HepG2 (cell line): ENCODE measurements around the gene DPP7. TPM values are rescaled to one million over a fixed set of nuclear protein-coding genes. Genes with fewer than 3 reads are reported as not detected.

Experiments used
- AGO2 ChIP-seq: fragments of 200-400 bp; formaldehyde crosslinking; optimal IDR thresholded peaks from 2 replicates; pipeline ENCODE3; 2017; ENCODE audit warnings: mild to moderate bottlenecking, low read depth, low read length, moderate library complexity
- FOXC1 ChIP-seq: sonication (generic); formaldehyde crosslinking; IDR thresholded peaks from 2 replicates; pipeline ENCODE4 v1.8.0; 2022; ENCODE audit warnings: mild to moderate bottlenecking, missing genetic modification reagents, borderline replicate concordance
- HOXA3 ChIP-seq: sonication (generic); formaldehyde crosslinking; IDR thresholded peaks from 2 replicates; pipeline ENCODE4 v1.5.0; 2020; ENCODE audit warnings: missing genetic modification reagents
- ISX ChIP-seq: sonication (generic); formaldehyde crosslinking; conservative IDR thresholded peaks from 2 replicates; pipeline ENCODE4 v1.5.0; 2020; ENCODE audit warnings: missing genetic modification reagents
- SAP130 ChIP-seq: IDR thresholded peaks from 2 replicates; pipeline ENCODE4 v1.6.1; 2016; ENCODE audit warnings: low read depth
- SIN3A ChIP-seq: IDR thresholded peaks from 2 replicates; pipeline ENCODE4 v1.6.1; 2011; ENCODE audit warnings: low read depth, mild to moderate bottlenecking, control low read depth, low read length, borderline replicate concordance
- THAP11 ChIP-seq: IDR thresholded peaks from 2 replicates; pipeline ENCODE4 v1.6.1; 2016; ENCODE audit warnings: missing biosample characterization, missing genetic modification reagents
- TP53 ChIP-seq: sonication (generic); formaldehyde crosslinking; conservative IDR thresholded peaks from 2 replicates; pipeline ENCODE4 v1.4.0; 2020; ENCODE audit warnings: missing genetic modification reagents
- ZBTB7B ChIP-seq: sonication (generic); formaldehyde crosslinking; IDR thresholded peaks from 2 replicates; pipeline ENCODE4 v1.4.0; 2020; ENCODE audit warnings: missing genetic modification reagents
- ZFP36 ChIP-seq: fragments of 150-350 bp; IDR thresholded peaks from 2 replicates; pipeline ENCODE4 v1.6.1; 2018; ENCODE audit warnings: borderline replicate concordance, low read length, low read depth; ENCODE audit not compliant: partially characterized antibody
- ZFY ChIP-seq: sonication (generic); formaldehyde crosslinking; IDR thresholded peaks from 2 replicates; pipeline ENCODE4 v1.4.0; 2020; ENCODE audit warnings: missing genetic modification reagents
- ZMAT3 ChIP-seq: sonication (generic); formaldehyde crosslinking; conservative IDR thresholded peaks from 2 replicates; pipeline ENCODE4 v1.7.0; 2021; ENCODE audit warnings: missing genetic modification reagents
- polyA plus RNA-seq, 8 experiments: library from polyadenylated mRNA; depleted of rRNA in 3 of 8; stranded (reverse) in 7 of 8; unstranded in 1 of 8; fragments of >200 nt; fragmentation: Illumina TruSeq in 4 of 8; extraction: Trizol in 4 of 8; gene quantifications; 2 replicates each; pipeline versions ENCODE4 v1.2.1 to v1.2.3, GENCODE V29; 2011 to 2016; ENCODE audit warnings: low read depth in 4 of 8, missing spikeins in 1 of 8, mixed read lengths in 1 of 8; ENCODE audit not compliant: insufficient read depth in 1 of 8
- total RNA-seq, 5 experiments: library from RNA; depleted of rRNA; stranded (reverse); fragments of >200 nt; fragmentation: Illumina TruSeq; extraction: Trizol; gene quantifications; 2 replicates each; pipeline ENCODE4 v1.2.3, GENCODE V29; 2016; ENCODE audit warnings: low read depth in 1 of 5
- TF ChIP-seq, protein P1 (sequence below): sonication (generic); formaldehyde crosslinking; IDR thresholded peaks from 2 replicates; pipeline ENCODE4 v1.4.0; 2020; ENCODE audit warnings: mild to moderate bottlenecking, missing genetic modification reagents
- TF ChIP-seq, protein P2 (sequence below): IDR thresholded peaks from 2 replicates; pipeline ENCODE4 v1.6.1; 2016; ENCODE audit warnings: control low read depth
- TF ChIP-seq, protein P3 (sequence below): sonication (generic); formaldehyde crosslinking; IDR thresholded peaks from 2 replicates; pipeline ENCODE4 v1.5.0; 2020; ENCODE audit warnings: mild to moderate bottlenecking, missing genetic modification reagents
- TF ChIP-seq, protein P4 (sequence below): sonication (generic); formaldehyde crosslinking; IDR thresholded peaks from 2 replicates; pipeline ENCODE4 v1.8.0; 2022; ENCODE audit warnings: mild to moderate bottlenecking, missing genetic modification reagents, borderline replicate concordance
- TF ChIP-seq, protein P5 (sequence below): IDR thresholded peaks from 2 replicates; pipeline ENCODE4 v1.6.1; 2012; ENCODE audit warnings: inconsistent platforms

The DPP7 gene
- total and polyA plus RNA-seq, 2 of the 13 experiments (the other 11 are each of a cell fraction or from before 2014, with no cell fraction given), result 1.2 to 4.5 TPM

DNA sequence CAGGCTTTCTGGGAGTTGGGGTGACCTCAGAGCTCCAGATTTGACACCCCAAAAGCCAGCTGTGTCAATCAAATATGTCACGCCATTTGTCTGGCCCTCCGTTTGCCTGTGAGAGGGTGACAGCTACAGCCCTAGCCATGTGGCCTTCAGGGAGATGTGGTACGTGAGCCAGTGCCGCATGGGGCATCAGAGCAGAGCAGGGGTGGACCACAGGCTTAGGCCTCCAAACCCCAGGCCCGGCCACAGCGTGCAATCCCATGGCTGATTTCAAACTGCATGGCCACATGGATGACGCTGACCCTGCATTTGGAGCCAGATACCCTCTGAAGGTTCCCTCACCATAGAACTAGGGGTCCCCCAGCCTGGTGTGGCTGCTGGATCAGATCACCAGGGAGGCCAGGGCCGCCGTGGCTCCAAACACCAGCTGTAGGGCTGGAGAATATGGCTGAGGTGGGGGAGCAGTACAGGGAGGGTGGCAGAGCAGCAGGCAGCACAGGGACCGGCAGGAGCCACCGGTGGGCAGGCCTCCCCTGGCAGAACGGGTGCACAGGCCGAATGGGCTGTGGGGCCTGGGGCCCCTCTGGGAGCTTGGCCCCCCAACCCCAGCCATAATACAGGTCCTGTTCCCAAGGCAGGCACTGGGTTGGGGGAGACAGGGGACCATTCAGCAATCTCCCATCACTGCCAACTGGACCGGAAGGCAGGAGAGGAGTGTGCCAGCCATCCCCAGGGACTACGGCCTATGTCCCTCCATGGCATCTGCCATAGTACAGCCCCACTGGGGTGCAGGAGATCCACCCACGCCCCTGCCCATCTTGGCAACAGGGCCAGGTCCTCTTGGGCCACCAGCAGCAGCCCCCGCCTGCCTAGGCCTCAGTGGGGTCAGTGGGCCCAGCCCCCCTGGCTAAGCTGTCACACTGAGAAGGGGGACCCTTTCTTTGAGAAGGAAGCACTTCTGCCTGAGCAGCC, 45.7 kb downstream of the DPP7 start (continued):
- TF ChIP-seq, protein P1, sequence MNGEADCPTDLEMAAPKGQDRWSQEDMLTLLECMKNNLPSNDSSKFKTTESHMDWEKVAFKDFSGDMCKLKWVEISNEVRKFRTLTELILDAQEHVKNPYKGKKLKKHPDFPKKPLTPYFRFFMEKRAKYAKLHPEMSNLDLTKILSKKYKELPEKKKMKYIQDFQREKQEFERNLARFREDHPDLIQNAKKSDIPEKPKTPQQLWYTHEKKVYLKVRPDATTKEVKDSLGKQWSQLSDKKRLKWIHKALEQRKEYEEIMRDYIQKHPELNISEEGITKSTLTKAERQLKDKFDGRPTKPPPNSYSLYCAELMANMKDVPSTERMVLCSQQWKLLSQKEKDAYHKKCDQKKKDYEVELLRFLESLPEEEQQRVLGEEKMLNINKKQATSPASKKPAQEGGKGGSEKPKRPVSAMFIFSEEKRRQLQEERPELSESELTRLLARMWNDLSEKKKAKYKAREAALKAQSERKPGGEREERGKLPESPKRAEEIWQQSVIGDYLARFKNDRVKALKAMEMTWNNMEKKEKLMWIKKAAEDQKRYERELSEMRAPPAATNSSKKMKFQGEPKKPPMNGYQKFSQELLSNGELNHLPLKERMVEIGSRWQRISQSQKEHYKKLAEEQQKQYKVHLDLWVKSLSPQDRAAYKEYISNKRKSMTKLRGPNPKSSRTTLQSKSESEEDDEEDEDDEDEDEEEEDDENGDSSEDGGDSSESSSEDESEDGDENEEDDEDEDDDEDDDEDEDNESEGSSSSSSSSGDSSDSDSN (CRISPR knock-in tag), result 0 out of 2 replicates have a peak, but pooled peaks have one; percentile 0
- 0 out of 2 replicates have a peak, but pooled peaks have one; percentile 42 for TF ChIP-seq ZMAT3 (CRISPR knock-in tag)
- 0 out of 2 replicates have a peak, but pooled peaks have one; percentile 34 for TF ChIP-seq SIN3A
- TF ChIP-seq, protein P2, sequence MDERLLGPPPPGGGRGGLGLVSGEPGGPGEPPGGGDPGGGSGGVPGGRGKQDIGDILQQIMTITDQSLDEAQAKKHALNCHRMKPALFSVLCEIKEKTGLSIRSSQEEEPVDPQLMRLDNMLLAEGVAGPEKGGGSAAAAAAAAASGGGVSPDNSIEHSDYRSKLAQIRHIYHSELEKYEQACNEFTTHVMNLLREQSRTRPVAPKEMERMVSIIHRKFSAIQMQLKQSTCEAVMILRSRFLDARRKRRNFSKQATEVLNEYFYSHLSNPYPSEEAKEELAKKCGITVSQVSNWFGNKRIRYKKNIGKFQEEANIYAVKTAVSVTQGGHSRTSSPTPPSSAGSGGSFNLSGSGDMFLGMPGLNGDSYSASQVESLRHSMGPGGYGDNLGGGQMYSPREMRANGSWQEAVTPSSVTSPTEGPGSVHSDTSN (CRISPR knock-in tag), result no peak
- TF ChIP-seq, protein P3, sequence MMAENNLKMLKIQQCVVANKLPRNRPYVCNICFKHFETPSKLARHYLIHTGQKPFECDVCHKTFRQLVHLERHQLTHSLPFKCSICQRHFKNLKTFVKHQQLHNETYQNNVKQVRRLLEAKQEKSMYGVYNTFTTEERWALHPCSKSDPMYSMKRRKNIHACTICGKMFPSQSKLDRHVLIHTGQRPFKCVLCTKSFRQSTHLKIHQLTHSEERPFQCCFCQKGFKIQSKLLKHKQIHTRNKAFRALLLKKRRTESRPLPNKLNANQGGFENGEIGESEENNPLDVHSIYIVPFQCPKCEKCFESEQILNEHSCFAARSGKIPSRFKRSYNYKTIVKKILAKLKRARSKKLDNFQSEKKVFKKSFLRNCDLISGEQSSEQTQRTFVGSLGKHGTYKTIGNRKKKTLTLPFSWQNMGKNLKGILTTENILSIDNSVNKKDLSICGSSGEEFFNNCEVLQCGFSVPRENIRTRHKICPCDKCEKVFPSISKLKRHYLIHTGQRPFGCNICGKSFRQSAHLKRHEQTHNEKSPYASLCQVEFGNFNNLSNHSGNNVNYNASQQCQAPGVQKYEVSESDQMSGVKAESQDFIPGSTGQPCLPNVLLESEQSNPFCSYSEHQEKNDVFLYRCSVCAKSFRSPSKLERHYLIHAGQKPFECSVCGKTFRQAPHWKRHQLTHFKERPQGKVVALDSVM, result 0 out of 2 replicates have a peak, but pooled peaks have one; percentile 9
- TF ChIP-seq HOXA3, result no peak
- TF ChIP-seq THAP11 (CRISPR knock-in tag), result no peak
- peak; percentile 57; the same call in 1 of the 2 replicates for TF ChIP-seq SAP130 (CRISPR knock-in tag)
- peak; percentile 0 for TF ChIP-seq AGO2
- TF ChIP-seq ISX (CRISPR knock-in tag), result no peak
- 0 out of 2 replicates have a peak, but pooled peaks have one; percentile 12 for TF ChIP-seq ZBTB7B
- TF ChIP-seq ZFP36, result no peak
- no peak for TF ChIP-seq TP53
- peak; percentile 14; the same call in 1 of the 2 replicates for TF ChIP-seq FOXC1 (CRISPR knock-in tag)
- TF ChIP-seq, protein P4, sequence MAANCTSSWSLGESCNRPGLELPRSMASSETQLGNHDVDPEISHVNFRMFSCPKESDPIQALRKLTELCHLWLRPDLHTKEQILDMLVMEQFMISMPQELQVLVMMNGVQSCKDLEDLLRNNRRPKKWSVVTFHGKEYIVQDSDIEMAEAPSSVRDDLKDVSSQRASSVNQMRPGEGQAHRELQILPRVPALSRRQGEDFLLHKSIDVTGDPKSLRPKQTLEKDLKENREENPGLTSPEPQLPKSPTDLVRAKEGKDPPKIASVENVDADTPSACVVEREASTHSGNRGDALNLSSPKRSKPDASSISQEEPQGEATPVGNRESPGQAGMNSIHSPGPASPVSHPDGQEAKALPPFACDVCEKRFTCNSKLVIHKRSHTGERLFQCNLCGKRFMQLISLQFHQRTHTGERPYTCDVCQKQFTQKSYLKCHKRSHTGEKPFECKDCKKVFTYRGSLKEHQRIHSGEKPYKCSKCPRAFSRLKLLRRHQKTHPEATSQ (CRISPR knock-in tag), result no peak
- TF ChIP-seq, protein P5, sequence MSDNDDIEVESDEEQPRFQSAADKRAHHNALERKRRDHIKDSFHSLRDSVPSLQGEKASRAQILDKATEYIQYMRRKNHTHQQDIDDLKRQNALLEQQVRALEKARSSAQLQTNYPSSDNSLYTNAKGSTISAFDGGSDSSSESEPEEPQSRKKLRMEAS, result peak; percentile 42; the same call in 1 of the 2 replicates
- TF ChIP-seq ZFY, result peak; percentile 9; the same call in 1 of the 2 replicates
